Upper lobe of left lung (tissue), 6 donors: ENCODE measurements around the gene PEX11B. TPM values are rescaled to one million over a fixed set of nuclear protein-coding genes. Genes with fewer than 3 reads are reported as not detected.

Source experiments
- ATAC-seq, 2 donors: fragments of 200-7000 bp; cut with Tn5 transposase; one replicate each; pipeline ENCODE4 v1.9.1; 2022; ENCODE audit warnings: mild to moderate bottlenecking in 2 of 2, moderate library complexity in 2 of 2; ENCODE audit not compliant: low FRiP score in 2 of 2
- DNase-seq, 2 donors: peaks; one replicate each; pipeline ENCODE4 v3.0.0-alpha.2; 2019 to 2020
- H3K27ac ChIP-seq, 4 donors: fragments of 200-600 bp; sonication (generic); one replicate each; pipeline ENCODE4 v1.5.1; 2016 to 2019
- H3K27me3 ChIP-seq, 4 donors: fragments of 200-600 bp; sonication (generic); one replicate each; pipeline ENCODE4 v1.5.1; 2017 to 2019
- H3K36me3 ChIP-seq, 4 donors: fragments of 200-600 bp; sonication (generic); one replicate each; pipeline ENCODE4 v1.5.1; 2016 to 2019
- H3K4me1 ChIP-seq, 4 donors: fragments of 200-600 bp; sonication (generic); one replicate each; pipeline ENCODE4 v1.5.1; 2018 to 2019
- H3K4me3 ChIP-seq, 4 donors: fragments of 200-600 bp; sonication (generic); one replicate each; pipeline ENCODE4 v1.5.1; 2017 to 2019; ENCODE audit warnings: mild to moderate bottlenecking in 2 of 4, moderate library complexity in 1 of 4
- H3K9me3 ChIP-seq, 4 donors: fragments of 200-600 bp; sonication (generic); one replicate each; pipeline ENCODE4 v1.5.1; 2018 to 2019
- CTCF ChIP-seq, 6 experiments: fragments of 450-650 bp in 4 of 6; fragments of 200-600 bp in 2 of 6; sonication (generic) in 2 of 6; IDR thresholded peaks; one replicate each; pipeline ENCODE4 v1.5.1; 2016 to 2019; ENCODE audit warnings: antibody characterized with exemption in 6 of 6
- EP300 ChIP-seq, 4 donors: sonication (generic); formaldehyde crosslinking; IDR thresholded peaks; one replicate each; pipeline ENCODE4 v1.5.1; 2017; ENCODE audit warnings: antibody characterized with exemption in 4 of 4, control low read depth in 2 of 4
- POLR2A ChIP-seq, 4 donors: fragments of 450-650 bp; IDR thresholded peaks; one replicate each; pipeline ENCODE4 v1.5.1; 2016 to 2017; ENCODE audit warnings: antibody characterized with exemption in 4 of 4, mild to moderate bottlenecking in 2 of 4
- POLR2AphosphoS5 ChIP-seq, 2 donors: sonication (generic); formaldehyde crosslinking; IDR thresholded peaks; one replicate each; pipeline ENCODE4 v1.5.1; 2017; ENCODE audit warnings: antibody characterized with exemption in 2 of 2
- WGBS, 2 donors: methylation state at CpG; one replicate each; pipeline ENCODE4 v1.1.5; 2017 to 2018; 5-methylcytosine and 5-hydroxymethylcytosine counted together
- total RNA-seq, 6 donors: library from RNA; depleted of rRNA in 4 of 6; stranded (reverse); fragments of >200 nt in 4 of 6; gene quantifications; one replicate each; pipeline versions ENCODE4 v1.1.0 to v1.2.1, GENCODE V29; 2016 to 2021
- donor health status: DM: no; HTN: no; CAD: no; lungs with moderate emphysema.
- donor health status: DM: no; HTN: yes; CAD: no; lungs with severe emphysema.

The PEX11B gene
- total RNA-seq, 6 donors from 2014 or later: 15.2 to 29.5 (median 26.9) TPM

- H3K9me3 ChIP-seq: no peaks in the 10 kb centered on the region
- no peak for ATAC-seq
- H3K4me1 ChIP-seq: no peaks in the 10 kb centered on the region
- no peak overlapping the region for H3K27ac ChIP-seq
- H3K36me3 ChIP-seq: no peaks in the 10 kb centered on the region
- WGBS, 2 donors: 66 to 72% methylated on average over 5 of the region's 5 CpGs
- no peak for DNase-seq
- TF ChIP-seq POLR2A (IDR thresholded peaks at IDR 0.05) (no peak), CTCF (IDR thresholded peaks at IDR 0.05) (no peak), EP300 (IDR thresholded peaks at IDR 0.05) (no peak), POLR2AphosphoS5 (IDR thresholded peaks at IDR 0.05) (no peak)
- H3K27me3 ChIP-seq: no peaks in the 10 kb centered on the region
- H3K4me3 ChIP-seq: no peak overlapping the region
Observed at GRCh38 chr1:145879775-145880174, 38.7 kb downstream of the PEX11B start.

GRCh38 chr1:145878724-145879123 lies 39.8 kb downstream of the PEX11B start:
- WGBS, 2 donors: 71 to 80% methylated on average over 2 of the region's 2 CpGs
- ATAC-seq: no peak

GRCh38 chr1:145877923-145878486 lies 40.5 kb downstream of the PEX11B start:
- Histone ChIP-seq H3K4me1 (peaks cover 0 to 1% (median 0%) of the 10 kb centered on the region in 4 donors), H3K27me3 (no peaks in the 10 kb centered on the region), H3K27ac (no peak overlapping the region), H3K9me3 (no peaks in the 10 kb centered on the region), H3K4me3 (no peak overlapping the region), H3K36me3 (no peaks in the 10 kb centered on the region)
- TF ChIP-seq EP300 (IDR thresholded peaks at IDR 0.05) (no peak), CTCF (IDR thresholded peaks at IDR 0.05) (no peak), POLR2A (IDR thresholded peaks at IDR 0.05) (no peak), POLR2AphosphoS5 (IDR thresholded peaks at IDR 0.05) (no peak)
- ATAC-seq (no peak), DNase-seq (peak in 1 of 2 donors; percentile 35)
- WGBS, 2 donors: 68 to 82% methylated on average over 3 to 7 of the region's 7 CpGs

More at GRCh38 chr1:145878724-145879123, 39.8 kb downstream of the PEX11B start:
- no peak for TF ChIP-seq CTCF (IDR thresholded peaks at IDR 0.05)
- TF ChIP-seq POLR2AphosphoS5 (IDR thresholded peaks at IDR 0.05): no peak
- TF ChIP-seq POLR2A (IDR thresholded peaks at IDR 0.05): no peak
- TF ChIP-seq EP300 (IDR thresholded peaks at IDR 0.05): no peak
- Histone ChIP-seq H3K27ac (no peak overlapping the region), H3K9me3 (no peaks in the 10 kb centered on the region), H3K27me3 (no peaks in the 10 kb centered on the region), H3K4me3 (no peak overlapping the region), H3K36me3 (no peaks in the 10 kb centered on the region), H3K4me1 (no peaks in the 10 kb centered on the region)
- no peak for DNase-seq

- Histone ChIP-seq H3K9me3 (no peaks in the 10 kb centered on the region), H3K4me1 (peaks cover 0 to 9% (median 5%) of the 10 kb centered on the region in 4 donors), H3K36me3 (no peaks in the 10 kb centered on the region), H3K4me3 (no peak overlapping the region), H3K27me3 (no peaks in the 10 kb centered on the region), H3K27ac (no peak overlapping the region)
- WGBS, 2 donors: 84 to 100% methylated on average over 4 to 11 of the region's 12 CpGs
- peak in 1 of 2 donors; percentile 82 for DNase-seq
- no peak for TF ChIP-seq CTCF (IDR thresholded peaks at IDR 0.05)
- TF ChIP-seq POLR2A (IDR thresholded peaks at IDR 0.05): no peak
- TF ChIP-seq EP300 (IDR thresholded peaks at IDR 0.05): no peak
- ATAC-seq: no peak
Observed at GRCh38 chr1:145874646-145875045, 43.9 kb downstream of the PEX11B start.
